ENCODE measurements around the gene WDR37.

Gene WDR37

DNA sequence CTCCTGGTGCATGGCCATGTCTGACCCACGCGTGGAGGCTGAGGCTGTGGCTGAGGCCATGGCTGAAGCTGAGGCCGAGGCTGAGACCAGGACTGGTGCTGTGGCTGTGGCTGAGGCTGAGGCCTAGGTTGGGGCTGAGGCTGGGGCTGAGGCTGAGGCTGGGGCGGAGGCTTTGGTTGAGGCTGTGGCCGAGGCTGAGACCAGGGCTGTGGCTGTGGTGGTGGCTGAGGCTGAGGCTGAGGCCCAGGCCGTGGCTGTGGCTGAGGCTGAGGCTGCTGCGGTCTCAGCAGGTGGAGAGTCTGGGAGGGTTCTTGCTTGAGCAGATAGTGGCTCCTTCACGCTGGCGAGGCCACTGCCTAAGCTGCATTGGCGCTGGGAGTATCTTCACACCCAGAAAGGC lies 76.4 kb downstream of the WDR37 start:
- no peak for DNase-seq (ENCODE audit: low read depth in 1 of 2, low spot score in 1 of 2)
- TF ChIP-seq JUND (IDR thresholded peaks at IDR 0.05; ENCODE audit: low read depth) = no peak
- in situ Hi-C loops (cut with HindIII; ENCODE audit: low pct_unique_long_range_greater_than_20kb, low sequenced_read_pairs) = no loop called here

DNA sequence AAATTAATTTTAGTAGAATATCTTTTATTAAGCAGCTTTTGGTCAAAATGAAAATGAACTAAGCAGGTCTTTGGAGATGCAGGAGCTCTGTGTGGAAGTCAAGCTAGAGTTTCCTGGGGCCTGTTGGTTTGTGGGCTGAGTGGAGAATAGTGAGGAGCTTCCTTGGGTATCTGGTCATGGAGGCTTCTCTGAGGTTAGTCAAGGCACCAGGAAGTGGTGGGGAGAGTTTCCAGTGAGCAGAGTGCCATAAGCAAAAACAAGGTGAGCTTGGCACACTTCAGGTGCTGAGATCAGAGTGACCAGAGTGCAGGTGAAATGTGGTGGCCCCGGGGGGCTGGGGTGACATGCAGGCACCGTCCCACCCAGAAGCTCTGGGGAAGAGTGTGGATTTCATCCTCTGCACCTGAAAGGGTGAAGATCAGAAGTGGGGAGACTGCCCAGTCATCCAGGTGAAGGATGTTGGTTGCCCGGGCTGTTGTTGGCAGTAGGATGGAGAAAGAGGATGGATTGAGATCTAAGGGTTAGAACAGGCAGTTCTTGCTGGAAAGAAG lies 77.4 kb downstream of the WDR37 start:
- in situ Hi-C loops (cut with HindIII; ENCODE audit: low pct_unique_long_range_greater_than_20kb, low sequenced_read_pairs) = no loop called here
- no peak for TF ChIP-seq JUND (IDR thresholded peaks at IDR 0.05; ENCODE audit: low read depth)
- DNase-seq (ENCODE audit: low read depth in 1 of 2, low spot score in 1 of 2) = no peak

DNA sequence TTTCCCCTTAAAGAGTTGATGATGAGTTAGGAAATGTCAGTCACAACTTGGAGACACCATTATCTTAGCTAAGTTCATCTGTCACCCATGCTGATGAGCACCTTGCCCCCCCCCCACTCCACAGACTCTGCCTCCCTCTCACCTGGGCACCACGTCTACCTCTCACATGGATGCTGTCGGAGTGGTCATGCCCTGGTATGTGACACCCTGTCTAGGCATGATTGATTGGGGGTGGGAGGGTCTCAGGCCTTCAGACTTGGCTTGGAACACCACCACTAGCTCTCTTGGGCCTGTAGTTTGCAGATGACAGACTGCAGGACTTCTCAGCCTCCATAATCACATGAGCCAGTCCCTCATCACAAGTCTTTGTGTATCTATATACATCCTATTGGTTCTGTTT lies 78.0 kb downstream of the WDR37 start:
- no peak for TF ChIP-seq JUND (IDR thresholded peaks at IDR 0.05; ENCODE audit: low read depth)
- in situ Hi-C loops (cut with HindIII; ENCODE audit: low pct_unique_long_range_greater_than_20kb, low sequenced_read_pairs) = no loop called here
- no peak for DNase-seq (ENCODE audit: low read depth in 1 of 2, low spot score in 1 of 2)

DNA sequence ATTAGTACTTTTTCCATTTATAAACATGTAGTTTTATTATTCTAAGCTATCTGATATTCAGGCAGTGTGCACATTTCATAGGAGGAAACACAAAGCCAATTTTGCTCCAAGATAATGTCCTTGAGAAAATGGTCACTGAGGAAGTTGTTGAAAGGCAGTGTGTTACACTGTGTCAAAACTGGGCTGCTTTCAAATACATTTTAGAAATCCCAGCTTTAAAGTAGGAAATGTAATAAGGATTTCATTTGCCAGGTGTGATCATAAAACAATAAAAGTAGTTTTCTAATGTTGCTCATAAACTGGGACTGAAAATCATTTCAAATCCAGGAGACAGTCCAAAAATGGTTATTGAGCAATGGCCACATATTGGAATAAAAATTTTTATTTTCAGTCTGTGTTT lies 80.1 kb downstream of the WDR37 start:
- no peak for TF ChIP-seq JUND (IDR thresholded peaks at IDR 0.05; ENCODE audit: low read depth)
- in situ Hi-C loops (cut with HindIII; ENCODE audit: low pct_unique_long_range_greater_than_20kb, low sequenced_read_pairs) = no loop called here
- DNase-seq (ENCODE audit: low read depth in 1 of 2, low spot score in 1 of 2) = no peak

DNA sequence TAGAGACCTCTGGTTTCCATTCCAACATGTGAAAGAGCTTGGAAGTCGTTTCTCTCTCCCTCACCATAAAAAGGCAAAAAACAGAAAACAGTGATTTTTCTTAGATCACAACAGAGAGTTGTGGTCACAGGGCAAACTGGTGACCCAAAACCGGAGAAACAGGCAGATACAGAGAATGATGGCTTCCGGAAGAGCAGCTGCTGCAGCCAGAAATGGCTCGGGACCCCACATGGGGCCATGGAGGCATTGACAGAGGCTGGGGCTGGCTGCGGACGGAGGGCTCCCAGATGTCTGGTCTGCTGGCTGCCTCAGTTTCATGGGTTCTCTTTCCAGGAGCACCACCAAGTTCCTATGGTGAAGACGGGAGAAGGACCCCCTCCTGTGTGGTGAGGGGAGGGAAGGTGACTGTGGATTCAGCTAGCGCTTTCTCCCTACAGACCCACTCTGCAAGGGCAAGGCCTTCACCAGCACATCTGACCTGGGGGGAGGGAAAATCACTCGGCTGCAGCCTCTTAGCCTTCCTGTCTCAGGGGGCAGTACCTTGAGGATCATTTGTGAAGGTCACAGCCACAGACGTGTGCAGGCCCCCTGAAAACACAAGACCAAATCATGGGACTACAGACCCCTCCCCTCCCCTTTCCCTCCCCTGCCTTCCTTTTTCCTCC lies 81.4 kb downstream of the WDR37 start:
- in situ Hi-C loops (cut with HindIII; ENCODE audit: low pct_unique_long_range_greater_than_20kb, low sequenced_read_pairs) = no loop called here
- no peak for TF ChIP-seq JUND (IDR thresholded peaks at IDR 0.05; ENCODE audit: low read depth)
- DNase-seq (ENCODE audit: low read depth in 1 of 2, low spot score in 1 of 2) = no peak

DNA sequence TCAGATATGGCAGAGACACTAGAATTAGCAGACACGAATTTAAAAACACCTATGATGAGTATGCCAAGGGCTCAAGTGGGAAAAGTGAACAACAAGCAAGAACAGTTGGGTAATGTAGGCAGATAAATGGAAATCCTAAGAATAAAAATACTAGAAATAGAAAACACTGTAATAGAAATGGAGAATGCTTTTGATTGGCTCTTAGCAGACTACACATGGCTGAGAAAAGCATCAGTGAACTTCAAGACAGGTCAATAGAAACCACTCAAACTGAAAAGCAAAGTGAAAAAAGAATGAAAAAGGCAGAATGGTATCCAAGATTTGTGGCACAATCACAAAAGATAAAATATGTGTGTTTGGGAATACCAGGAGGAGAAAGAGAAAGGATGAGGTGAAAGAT lies 82.3 kb downstream of the WDR37 start:
- in situ Hi-C loops (cut with HindIII; ENCODE audit: low pct_unique_long_range_greater_than_20kb, low sequenced_read_pairs) = no loop called here
- TF ChIP-seq JUND (IDR thresholded peaks at IDR 0.05; ENCODE audit: low read depth) = no peak
- DNase-seq (ENCODE audit: low read depth in 1 of 2, low spot score in 1 of 2) = no peak

DNA sequence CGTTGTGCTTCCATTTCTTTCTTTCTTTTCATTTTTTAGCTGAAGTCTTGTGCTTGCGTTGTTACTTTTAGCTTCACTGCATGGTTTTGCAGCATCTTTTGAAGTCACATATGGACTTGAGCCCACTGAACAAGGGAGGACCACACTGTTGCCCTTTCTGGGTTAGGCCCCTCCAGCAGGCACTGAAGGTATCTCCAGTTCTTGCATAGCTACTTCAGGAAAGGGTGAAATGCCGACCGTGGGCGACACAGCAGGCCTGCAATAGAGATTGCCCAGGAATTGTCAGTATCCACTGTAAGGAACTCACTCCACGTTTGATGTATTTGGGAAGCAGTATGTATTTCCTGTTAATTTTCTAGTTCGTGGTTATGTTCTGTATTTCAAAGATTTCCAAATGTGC lies 85.1 kb downstream of the WDR37 start:
- no peak for DNase-seq (ENCODE audit: low read depth in 1 of 2, low spot score in 1 of 2)
- in situ Hi-C loops (cut with HindIII; ENCODE audit: low pct_unique_long_range_greater_than_20kb, low sequenced_read_pairs) = no loop called here
- no peak for TF ChIP-seq JUND (IDR thresholded peaks at IDR 0.05; ENCODE audit: low read depth)

DNA sequence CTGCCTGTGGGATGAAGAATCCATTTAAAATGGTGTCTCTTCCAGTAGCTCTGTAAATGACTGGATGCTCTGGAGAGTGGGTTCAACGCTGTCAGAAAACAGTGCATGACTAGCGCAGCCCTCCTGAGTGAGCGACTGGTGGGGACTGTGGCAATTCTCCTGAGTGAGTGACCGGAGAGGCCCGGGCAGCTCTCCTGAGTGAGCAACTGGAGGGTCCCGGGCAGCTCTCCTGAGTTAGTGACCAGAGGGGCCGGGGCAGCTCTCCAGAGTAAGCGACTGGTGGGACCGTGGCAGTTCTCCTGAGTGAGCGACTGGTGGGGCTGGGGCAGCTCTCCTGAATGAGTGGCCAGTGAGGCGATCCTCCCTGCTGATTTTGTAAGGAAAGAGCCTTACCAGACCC lies 85.5 kb downstream of the WDR37 start:
- in situ Hi-C loops (cut with HindIII; ENCODE audit: low pct_unique_long_range_greater_than_20kb, low sequenced_read_pairs) = no loop called here
- no peak for DNase-seq (ENCODE audit: low read depth in 1 of 2, low spot score in 1 of 2)
- no peak for TF ChIP-seq JUND (IDR thresholded peaks at IDR 0.05; ENCODE audit: low read depth)

DNA sequence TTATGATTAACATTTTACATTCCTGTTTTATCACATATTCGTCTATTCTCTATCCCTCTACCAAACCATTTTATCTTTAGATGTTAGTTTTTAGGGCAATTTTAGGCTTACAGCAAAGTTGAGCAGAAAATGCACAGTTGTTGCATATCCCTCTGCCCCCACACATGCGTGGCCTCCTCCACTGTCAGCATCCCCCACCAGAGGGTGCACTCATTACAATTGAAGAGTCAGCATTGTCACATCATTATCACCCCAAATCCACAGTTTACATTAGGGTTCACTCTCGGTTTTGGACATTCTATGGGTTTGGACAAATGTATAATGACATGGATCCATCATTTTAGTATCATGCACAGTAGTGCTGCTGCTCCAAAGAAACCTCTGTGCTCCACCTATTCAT lies 86.4 kb downstream of the WDR37 start:
- peak in 1 of 2 experiments; percentile 36 for DNase-seq (ENCODE audit: low read depth in 1 of 2, low spot score in 1 of 2)
- no peak for TF ChIP-seq JUND (IDR thresholded peaks at IDR 0.05; ENCODE audit: low read depth)
- in situ Hi-C loops (cut with HindIII; ENCODE audit: low pct_unique_long_range_greater_than_20kb, low sequenced_read_pairs) = no loop called here

DNA sequence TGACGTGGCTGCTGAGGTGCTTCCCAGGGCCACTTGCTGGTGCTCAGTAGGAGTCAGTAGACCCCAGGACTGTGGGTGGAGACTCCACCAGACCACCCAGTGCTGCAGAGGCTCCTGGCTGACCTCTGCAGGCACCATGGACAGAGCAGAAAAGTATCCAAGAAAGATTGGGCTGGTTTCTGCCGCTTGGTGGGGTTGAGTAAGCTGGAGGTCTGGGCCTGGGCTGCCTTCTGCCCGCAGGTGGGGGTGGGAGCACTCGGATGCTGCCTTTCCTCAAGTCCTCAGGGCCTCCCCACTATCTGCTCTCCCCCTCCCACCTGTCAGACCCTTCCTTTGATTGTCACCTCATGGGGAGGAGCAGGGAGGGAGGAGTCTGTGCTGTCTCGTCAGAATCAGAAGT lies 91.6 kb downstream of the WDR37 start:
- DNase-seq (ENCODE audit: low read depth in 1 of 2, low spot score in 1 of 2) = no peak
- TF ChIP-seq JUND (IDR thresholded peaks at IDR 0.05; ENCODE audit: low read depth) = no peak
- in situ Hi-C loops (cut with HindIII; ENCODE audit: low pct_unique_long_range_greater_than_20kb, low sequenced_read_pairs) = no loop called here

DNA sequence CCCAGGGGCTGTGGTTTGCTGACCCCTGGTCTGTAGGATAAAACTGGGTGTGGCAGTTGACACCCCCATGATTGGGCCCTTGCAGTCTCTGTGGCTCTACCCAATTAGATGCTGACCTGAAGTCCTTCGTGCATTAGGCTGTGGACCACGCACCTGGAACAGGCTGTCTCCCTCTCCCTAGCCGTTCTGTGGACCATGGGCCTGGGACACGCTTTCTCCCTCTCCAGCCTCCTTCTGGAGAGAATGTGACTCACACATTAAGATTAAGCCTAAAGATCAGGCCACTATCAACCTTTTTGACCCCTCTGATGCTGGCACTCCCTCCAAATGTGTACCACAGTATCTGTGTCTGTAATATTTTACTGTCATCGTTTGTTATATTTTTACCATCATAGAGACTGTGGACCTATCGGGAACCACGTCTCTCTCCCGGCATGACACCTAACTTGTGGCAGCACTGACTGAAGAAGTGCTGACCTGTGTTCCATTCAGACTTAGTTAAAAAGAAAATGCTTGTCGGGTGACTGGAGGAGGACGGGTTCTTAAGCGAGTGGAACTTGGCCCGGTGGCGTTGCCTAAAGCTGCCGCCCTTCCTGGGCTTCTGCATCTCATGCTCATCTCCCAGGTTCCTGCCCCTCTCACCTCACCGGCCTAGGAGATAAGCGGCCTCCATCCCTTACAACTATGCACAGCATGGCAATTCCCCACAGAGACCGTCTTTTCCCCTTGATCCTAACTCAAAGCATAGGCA lies 92.8 kb downstream of the WDR37 start:
- no peak for TF ChIP-seq JUND (IDR thresholded peaks at IDR 0.05; ENCODE audit: low read depth)
- in situ Hi-C loops (cut with HindIII; ENCODE audit: low pct_unique_long_range_greater_than_20kb, low sequenced_read_pairs) = no loop called here
- no peak for DNase-seq (ENCODE audit: low read depth in 1 of 2, low spot score in 1 of 2)

DNA sequence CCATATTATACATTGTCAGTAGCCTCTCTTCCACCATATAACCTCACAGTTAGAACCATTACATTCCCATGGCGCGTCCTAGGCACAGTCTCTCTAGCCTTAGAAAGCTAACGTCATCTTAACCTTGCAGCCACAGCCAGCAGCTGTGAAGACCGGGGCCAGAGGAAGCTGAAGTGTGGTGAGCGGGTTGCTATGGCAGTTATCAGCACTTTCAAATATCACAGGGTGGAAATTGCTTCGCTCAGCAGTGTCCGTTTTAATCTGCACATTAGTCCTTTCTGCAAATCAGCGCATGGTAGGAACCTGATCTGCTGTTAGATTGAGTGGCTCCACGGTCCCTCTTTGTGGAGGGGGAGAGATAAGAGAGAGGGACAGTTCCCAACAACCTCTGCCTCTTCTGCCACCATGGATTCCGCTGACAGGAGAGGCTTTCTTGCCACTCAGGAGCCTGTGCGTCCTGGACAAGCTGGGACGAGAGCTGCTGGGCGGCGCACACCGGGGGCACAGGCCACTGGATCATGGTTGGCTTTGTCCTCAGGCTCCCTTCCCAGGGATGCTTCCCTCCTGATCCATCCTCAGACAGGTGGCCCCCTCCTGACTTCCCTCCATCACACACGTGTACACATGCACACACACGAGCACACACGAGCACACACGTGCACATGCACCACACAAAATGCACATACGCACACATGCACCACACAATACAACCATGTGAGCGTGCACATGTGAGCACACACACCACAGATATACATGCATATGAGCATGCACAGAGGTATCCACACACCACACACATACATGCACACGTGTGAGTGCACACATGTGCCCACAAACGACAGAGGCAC lies 93.8 kb downstream of the WDR37 start:
- in situ Hi-C loops (cut with HindIII; ENCODE audit: low pct_unique_long_range_greater_than_20kb, low sequenced_read_pairs) = no loop called here
- TF ChIP-seq JUND (IDR thresholded peaks at IDR 0.05; ENCODE audit: low read depth) = no peak
- DNase-seq (ENCODE audit: low read depth in 1 of 2, low spot score in 1 of 2) = no peak

DNA sequence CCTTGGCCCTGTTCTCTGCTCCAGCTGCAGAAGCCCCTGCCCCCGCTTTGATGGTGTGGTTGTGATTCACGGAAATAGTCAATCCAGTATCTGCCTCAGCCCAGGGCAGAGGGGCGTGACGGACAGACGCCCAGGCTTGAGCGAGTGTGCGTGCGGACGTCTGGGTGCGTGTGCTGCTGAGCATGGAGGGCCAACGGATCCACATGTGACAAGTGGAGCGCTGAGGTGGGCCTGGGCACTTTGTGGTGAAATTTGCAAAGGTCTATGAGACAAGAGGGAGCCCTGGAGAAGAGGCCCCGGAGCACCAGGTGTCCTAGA lies 94.4 kb downstream of the WDR37 start:
- DNase-seq (ENCODE audit: low read depth in 1 of 2, low spot score in 1 of 2) = no peak
- in situ Hi-C loops (cut with HindIII; ENCODE audit: low pct_unique_long_range_greater_than_20kb, low sequenced_read_pairs) = no loop called here
- TF ChIP-seq JUND (IDR thresholded peaks at IDR 0.05; ENCODE audit: low read depth) = no peak
